NOMO-1 treated with DMSO at 0.1 percent for 48 hours (cell line): ENCODE results near the gene UBE2K.
A peak's percentile ranks its signal among the peaks of the same experiment; 100 is the strongest.
"Not testable (repeated sequence)": the region's sequence is repeated elsewhere in the genome, so short reads cannot be mapped to it uniquely, and the experiment has no call there.

ENCODE experiments used
- DNase-seq: peaks from one replicate; lab custom pipeline; 2025; ENCODE audit not compliant: unreplicated experiment; lab: John Stamatoyannopoulos, UW

The UBE2K gene

DNA sequence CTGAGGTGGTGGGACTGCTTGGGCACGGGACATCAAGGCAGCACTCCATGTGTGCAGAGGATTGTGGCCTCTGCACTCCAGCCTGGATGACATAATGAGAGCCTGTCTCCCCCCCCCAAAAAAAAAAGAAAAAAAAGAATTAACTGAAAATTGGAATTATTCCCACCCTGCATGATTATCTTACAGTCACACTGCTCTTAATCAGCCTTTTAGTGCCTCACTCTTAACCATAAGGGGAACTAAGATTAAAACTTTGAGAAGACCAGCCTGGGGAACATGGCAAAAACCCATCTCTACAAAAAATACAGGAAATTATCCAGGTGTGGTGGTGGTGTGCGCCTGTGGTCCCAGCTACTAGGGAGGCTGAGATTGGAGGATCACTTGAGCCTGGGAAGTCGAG is 94.6 kb downstream of the UBE2K start:
- no peak for DNase-seq

DNA sequence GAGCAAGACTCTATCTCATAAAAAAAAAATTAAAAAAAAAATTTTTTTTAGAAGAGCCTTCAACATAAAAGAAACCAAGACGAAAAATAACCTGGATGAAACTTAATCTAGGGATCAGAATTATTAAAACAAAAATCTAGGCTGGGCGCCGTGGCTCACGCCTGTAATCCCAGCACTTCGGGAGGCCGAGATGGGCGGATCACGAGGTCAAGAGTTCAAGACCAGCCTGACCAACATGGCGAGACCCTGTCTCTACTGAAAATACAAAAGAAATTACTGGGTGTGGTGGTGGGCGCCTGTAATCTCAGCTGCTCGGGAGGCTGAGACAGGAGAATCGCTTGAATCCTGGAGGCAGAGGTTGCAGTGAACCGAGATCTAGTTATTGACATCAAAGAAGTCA is 95.0 kb downstream of the UBE2K start:
- DNase-seq, result not testable (repeated sequence)

DNA sequence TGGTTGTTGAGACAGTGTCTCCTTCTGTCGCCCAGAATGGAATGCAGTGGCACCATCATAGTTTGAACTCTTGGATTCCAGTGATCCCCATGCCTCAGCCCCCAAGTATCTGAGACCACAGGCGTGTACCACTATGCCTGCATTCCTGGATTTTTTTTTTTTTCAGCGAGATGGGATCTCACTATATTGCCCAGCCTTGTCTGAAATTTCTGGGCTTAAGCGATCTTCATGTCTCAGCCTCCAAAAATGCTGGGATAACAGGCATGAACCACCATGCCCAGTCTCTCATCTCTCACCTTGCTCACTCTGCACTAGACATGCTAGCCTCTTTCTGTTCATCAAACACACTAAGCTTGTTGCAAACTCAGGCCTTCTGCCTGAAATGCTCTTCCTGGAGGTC is 104.1 kb downstream of the UBE2K start:
- no peak for DNase-seq

DNA sequence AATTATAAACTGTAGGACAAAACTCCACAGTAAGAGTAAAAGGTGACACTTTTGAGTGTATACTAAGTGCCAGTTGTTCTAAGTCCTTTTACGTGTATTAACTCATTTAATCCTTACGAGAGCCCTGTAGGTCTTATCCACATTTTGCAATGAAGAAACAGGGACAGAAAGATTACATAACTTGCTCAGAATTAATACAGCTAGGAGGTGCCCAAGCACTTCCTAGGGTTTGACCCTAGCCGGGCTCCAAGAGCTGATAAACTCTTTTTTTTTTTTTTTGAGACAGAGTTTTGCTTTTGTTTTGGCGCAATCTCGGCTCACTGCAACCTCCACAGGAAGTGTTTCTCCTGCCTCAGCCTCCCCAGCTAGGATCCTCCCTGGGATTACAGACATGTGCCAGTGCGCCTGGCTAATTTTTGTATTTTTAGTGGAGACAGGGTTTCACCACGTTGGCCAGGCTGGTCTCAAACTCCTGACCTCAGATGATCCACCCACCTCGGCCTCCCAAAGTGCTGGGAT is 110.4 kb downstream of the UBE2K start:
- peak; percentile 53 for DNase-seq

DNA sequence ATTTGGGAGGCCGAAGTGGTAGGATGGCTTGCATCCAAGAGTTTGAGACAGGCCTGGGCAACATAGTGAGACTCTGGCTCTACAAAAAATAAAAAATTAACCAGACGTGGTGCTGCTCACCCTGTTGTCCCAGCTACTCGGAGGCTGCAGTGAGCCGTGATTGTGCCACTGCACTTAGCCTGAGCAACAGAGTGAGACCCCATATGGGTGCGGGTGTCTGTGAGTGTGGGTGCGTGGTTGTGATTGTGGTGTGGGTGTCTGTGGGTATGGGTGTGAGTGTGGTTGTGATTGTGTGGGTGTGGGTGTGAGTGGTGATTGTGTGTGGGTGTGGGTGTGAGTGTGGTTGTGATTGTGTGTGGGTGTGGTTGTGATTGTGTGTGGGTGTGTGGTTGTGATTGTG is 114.6 kb downstream of the UBE2K start:
- DNase-seq, result no peak

DNA sequence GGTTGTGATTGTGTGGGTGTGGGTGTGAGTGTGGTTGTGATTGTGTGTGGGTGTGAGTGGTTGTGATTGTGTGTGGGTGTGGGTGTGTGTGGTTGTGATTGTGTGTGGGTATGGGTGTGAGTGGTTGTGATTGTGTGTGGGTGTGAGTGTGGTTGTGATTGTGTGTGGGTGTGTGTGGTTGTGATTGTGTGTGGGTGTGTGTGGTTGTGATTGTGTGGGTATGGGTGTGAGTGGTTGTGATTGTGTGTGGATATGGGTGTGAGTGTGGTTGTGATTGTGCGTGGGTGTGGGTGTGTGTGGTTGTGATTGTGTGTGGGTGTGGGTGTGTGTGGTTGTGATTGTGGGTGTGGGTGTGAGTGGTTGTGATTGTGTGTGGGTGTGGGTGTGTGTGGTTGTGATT is 115.1 kb downstream of the UBE2K start:
- not testable (repeated sequence) for DNase-seq

DNA sequence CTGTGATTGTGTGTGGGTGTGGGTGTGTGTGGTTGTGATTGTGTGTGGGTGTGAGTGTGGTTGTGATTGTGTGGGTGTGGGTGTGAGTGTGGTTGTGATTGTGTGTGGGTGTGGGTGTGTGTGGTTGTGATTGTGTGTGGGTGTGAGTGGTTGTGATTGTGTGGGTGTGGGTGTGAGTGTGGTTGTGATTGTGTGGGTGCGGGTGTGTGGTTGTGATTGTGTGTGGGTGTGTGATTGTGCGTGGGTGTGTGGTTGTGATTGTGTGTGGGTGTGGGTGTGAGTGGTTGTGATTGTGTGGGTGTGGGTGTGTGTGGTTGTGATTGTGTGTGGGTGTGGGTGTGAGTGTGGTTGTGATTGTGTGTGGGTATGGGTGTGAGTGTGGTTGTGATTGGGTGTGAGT is 115.8 kb downstream of the UBE2K start:
- DNase-seq, result not testable (repeated sequence)

DNA sequence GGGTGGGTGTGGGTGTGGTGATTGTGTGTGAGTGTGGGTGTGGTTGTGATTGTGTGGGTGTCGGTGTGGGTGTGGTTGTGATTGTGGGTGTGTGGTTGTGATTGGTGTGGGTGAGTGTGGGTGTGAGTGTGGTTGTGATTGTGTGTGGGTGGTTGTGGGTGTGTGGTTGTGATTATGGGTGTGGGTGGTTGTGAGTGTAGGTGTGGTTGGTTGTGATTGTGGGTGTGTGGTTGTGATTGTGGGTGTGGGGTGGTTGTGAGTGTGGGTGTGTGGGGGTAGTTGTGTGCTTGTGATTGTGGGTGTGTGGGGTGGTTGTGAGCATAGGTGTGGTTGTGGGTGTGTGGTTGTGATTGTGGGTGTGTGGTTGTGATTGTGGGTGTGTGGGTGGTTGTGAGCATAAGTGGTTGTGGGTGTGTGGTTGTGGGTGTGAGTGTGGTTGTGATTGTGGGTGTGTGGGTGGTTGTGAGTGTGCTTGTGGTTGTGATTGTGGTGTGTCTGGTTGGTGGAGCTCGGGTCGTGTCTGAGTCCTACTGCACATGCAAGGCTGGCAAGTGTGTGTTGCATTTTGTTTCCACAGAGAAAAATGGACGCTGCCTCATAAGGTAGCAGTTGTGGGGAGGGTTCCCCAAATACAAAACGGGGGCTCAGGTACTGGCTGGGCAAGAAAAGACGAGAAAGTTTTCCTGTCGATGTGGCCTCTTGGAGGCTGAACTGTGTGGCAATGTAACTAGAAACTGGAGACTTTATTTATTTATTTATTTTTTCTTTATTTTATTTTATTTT is 116.7 kb downstream of the UBE2K start:
- no peak for DNase-seq

DNA sequence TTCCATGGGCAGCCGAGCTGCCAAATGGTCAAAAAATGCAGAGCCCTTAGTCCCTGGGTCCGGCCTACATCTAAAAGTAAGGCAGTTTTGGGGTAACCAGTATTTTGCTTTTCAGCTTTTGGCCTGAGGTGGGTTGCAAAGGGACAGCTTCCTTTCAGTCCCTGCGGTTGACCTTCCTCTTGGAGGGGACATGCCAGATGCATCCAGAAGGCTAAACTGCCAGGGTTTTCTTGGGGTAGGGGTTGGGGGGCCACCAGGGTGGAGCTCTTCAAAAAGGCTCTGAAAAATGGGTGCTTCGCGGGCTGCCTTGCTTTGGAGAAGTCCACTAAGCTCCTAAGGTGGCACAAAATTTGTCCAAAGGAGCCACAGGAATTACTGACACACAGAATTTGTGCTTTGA is 120.7 kb downstream of the UBE2K start:
- no peak for DNase-seq

DNA sequence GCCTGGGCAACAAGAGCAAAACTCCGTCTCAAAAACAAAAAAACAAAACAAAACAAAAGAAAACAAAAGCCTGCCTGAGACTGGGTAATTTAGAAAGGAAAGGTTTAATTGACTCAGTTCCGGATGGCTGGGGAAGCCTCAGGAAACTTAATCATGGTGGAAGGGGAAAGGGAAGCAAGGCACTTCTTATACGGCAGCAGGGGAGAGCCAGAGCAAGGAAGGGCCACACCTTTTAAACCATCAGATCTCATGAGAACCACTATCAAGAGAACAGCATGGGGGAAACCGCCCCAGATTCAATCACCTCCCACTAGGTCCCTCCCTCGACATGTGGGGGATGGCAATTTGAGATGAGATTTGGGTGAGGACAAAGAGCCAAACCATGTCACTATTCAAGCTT is 122.2 kb downstream of the UBE2K start:
- DNase-seq, result no peak

DNA sequence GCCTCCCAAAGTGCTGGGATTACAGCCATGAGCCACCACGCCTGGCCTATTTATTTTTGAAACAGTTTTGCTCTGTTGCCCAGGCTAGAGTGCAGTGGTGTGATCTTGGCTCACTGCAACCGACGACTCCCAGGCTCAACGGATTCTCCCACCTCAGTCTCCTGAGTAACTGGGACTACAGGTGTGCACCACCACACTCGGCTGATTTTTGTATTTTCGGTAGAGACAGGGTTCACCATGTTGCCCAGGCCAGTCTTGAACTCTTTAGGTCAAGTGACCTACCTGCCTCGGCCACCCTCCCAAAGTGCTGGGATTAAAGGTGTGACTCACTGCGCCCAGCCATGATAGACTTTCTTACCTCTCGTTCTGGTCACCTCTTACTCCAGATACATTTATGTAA is 124.0 kb downstream of the UBE2K start:
- no peak for DNase-seq

DNA sequence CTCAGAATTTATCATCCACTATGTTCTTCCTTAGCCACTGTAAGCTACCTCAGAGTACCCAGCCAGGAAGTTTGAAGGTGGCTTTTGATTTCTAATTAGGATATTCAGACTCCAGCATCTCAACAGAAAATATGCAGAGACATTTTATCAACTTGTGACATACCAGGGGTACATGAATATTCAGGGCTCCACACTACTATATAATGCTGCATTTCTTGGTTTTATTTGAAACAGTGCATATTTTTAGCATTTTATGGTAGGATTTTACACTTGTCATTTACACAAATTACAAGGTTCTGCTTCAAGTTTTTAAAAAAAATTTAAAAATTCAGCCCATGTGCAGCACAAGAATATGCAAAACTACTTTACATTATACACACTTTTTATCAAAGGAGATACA is 124.7 kb downstream of the UBE2K start:
- DNase-seq, result no peak

DNA sequence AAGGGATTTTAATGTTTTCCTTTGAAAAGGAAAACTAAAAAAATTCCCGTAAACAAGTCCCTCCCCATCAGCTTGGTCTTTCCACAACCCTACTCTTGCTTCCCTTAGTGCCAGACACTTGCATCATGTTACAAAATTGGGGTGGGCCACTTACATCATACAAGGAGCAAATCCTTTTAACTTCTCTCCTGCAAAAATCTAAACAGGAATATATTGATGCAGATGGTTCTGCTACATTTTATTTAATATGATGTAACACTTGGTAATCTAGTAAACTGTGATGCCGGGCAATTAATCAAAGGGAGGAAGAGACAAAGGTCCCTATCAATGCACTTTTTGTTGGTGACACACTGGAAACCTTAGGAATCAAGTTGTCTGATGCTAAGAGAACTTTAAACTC is 125.3 kb downstream of the UBE2K start:
- DNase-seq, result no peak

DNA sequence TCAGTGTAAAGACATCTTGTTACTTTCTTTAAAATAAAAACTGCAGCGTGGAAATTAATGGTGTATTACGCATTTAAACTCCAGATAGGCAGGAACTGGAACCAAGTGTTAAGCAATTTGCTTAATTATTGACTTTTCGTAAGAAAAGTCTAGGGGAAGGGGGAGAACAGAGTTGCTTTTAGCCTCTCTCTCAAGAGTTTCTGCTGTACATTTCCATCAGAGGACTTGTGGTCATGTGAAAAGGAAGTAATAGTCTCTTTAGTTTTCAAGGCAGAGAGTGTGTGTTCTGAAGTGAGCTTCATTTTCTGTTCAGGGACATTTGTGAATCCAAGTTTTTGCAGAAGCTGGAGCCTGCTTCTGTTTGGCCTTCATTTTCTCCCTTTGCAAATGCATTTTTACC is 127.2 kb downstream of the UBE2K start:
- DNase-seq, result peak; percentile 89

DNA sequence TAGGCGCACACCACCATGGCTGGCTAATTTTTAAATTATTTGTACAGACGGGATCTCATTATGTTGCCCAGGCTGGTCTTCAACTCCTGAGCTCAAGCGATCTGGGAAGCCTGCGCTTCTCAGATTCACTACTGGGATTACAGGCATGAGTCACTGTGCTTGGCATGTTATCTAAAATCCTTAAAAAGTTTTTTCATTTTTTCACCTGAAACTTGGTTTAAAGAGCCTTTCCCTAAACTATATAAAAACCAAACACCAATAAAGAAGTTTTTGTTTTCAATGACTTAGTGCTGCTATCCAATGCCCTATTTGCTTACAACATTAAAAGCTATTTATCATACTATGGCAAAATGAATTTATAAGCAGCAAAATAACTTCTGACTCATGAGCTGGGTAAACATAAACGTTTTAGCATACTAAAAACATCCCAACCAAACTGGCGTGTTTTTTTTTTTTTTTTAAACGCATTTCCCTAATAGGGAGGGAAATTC is 127.8 kb downstream of the UBE2K start:
- no peak for DNase-seq
